Stimulated activated CD4-positive, alpha-beta T cell treated with anti-CD3 and anti-CD28 coated beads, Interleukin-15, amount 100 ng/mL, for 1 hour (primary cell): Measurements from ENCODE around the gene CEP68.
A peak's percentile ranks its signal among the peaks of the same experiment; 100 is the strongest.
"Not testable (repeated sequence)": the region's sequence is repeated elsewhere in the genome, so short reads cannot be mapped to it uniquely, and the experiment has no call there.

Source experiments
- DNase-seq, 2 donors: peaks; one replicate each; pipeline ENCODE4 v3.0.0-alpha.2; 2020; ENCODE audit warnings: low read depth in 1 of 2, low spot score in 1 of 2

Gene CEP68

GRCh38 chr2:65030476-65031332 is 25.5 kb upstream of the CEP68 start:
- DNase-seq = no peak

- no peak for DNase-seq
These were observed 24.7 kb upstream of the CEP68 start for GRCh38 chr2:65031341-65032018.

- DNase-seq = no peak
These were observed 23.9 kb upstream of the CEP68 start for GRCh38 chr2:65032019-65032975.

GRCh38 chr2:65033178-65033577 is 23.0 kb upstream of the CEP68 start:
- no peak for DNase-seq

GRCh38 chr2:65033667-65034066 is 22.5 kb upstream of the CEP68 start:
- not testable (repeated sequence) for DNase-seq

- DNase-seq = no peak
These were observed 20.8 kb upstream of the CEP68 start for GRCh38 chr2:65035351-65035943.

- DNase-seq = no peak
These were observed 19.0 kb upstream of the CEP68 start for GRCh38 chr2:65037178-65037577.

- no peak for DNase-seq
These were observed 16.6 kb upstream of the CEP68 start for GRCh38 chr2:65039640-65040039.

- peak; percentile 43 to 50 for DNase-seq
These were observed 15.6 kb upstream of the CEP68 start for GRCh38 chr2:65040400-65041261.

- DNase-seq = no peak
These were observed 13.2 kb upstream of the CEP68 start for GRCh38 chr2:65043001-65043400.

GRCh38 chr2:65044097-65044735 is 12.0 kb upstream of the CEP68 start:
- no peak for DNase-seq

GRCh38 chr2:65045651-65046050 is 10.6 kb upstream of the CEP68 start:
- DNase-seq = no peak

GRCh38 chr2:65046633-65047407 is 9.4 kb upstream of the CEP68 start:
- no peak for DNase-seq

GRCh38 chr2:65049010-65049639 is 7.1 kb upstream of the CEP68 start:
- no peak for DNase-seq

- no peak for DNase-seq
These were observed 5.3 kb upstream of the CEP68 start for GRCh38 chr2:65050931-65051330.

- no peak for DNase-seq
These were observed 3.0 kb upstream of the CEP68 start for GRCh38 chr2:65053199-65053598.

GRCh38 chr2:65054749-65055421 is 1.3 kb upstream of the CEP68 start:
- no peak for DNase-seq
